Epithelial cell of prostate (primary cell): ENCODE measurements around the gene PLXNB2.

Experiments
- DNase-seq: peaks from one replicate; pipeline ENCODE4 v3.0.0-alpha.2; 2011; ENCODE audit warnings: low read depth, low spot score
- H3K27ac ChIP-seq: fragments of 450-650 bp; 2 replicates; pipeline ENCODE4 v1.5.1; 2017; ENCODE audit warnings: mild to moderate bottlenecking

PLXNB2 gene

GRCh38 chr22:50255607-50256006 lies 51.8 kb downstream of the PLXNB2 start:
- H3K27ac ChIP-seq = no peak overlapping the region
- DNase-seq = no peak

- H3K27ac ChIP-seq = no peak overlapping the region
- no peak for DNase-seq
These were observed 52.3 kb downstream of the PLXNB2 start for GRCh38 chr22:50255099-50255498.

- DNase-seq = no peak
- no peak overlapping the region for H3K27ac ChIP-seq
These were observed 53.5 kb downstream of the PLXNB2 start for GRCh38 chr22:50253941-50254340.

- no peak overlapping the region for H3K27ac ChIP-seq
- no peak for DNase-seq
These were observed 54.2 kb downstream of the PLXNB2 start for GRCh38 chr22:50253046-50253915.

- peak overlapping the region; percentile 32 for H3K27ac ChIP-seq
- no peak for DNase-seq
These were observed 55.1 kb downstream of the PLXNB2 start for GRCh38 chr22:50252082-50253045.

- no peak for DNase-seq
- H3K27ac ChIP-seq = peak overlapping the region; percentile 32
These were observed 55.9 kb downstream of the PLXNB2 start for GRCh38 chr22:50251477-50252081.

GRCh38 chr22:50250555-50251476 lies 56.6 kb downstream of the PLXNB2 start, which contains the start of gene HDAC10:
Gene HDAC10 (minus strand): TSS chr22:50251265. CDS start chr22:50251032, 233 bp downstream.
- no peak for DNase-seq
- peak within 1 kb of the TSS; percentile 32 for H3K27ac ChIP-seq

- H3K27ac ChIP-seq = no peak overlapping the region
- DNase-seq = no peak
These were observed 57.2 kb downstream of the PLXNB2 start for GRCh38 chr22:50250249-50250554.

GRCh38 chr22:50249341-50250248 lies 57.9 kb downstream of the PLXNB2 start:
- H3K27ac ChIP-seq = no peak overlapping the region
- no peak for DNase-seq

- no peak overlapping the region for H3K27ac ChIP-seq
- DNase-seq = no peak
These were observed 59.0 kb downstream of the PLXNB2 start for GRCh38 chr22:50248196-50249081.

- H3K27ac ChIP-seq = no peak overlapping the region
These were observed 59.7 kb downstream of the PLXNB2 start for GRCh38 chr22:50247748-50248147.

GRCh38 chr22:50246242-50247175 lies 60.9 kb downstream of the PLXNB2 start:
- DNase-seq = no peak
- no peak overlapping the region for H3K27ac ChIP-seq

More at GRCh38 chr22:50247748-50248147, 59.7 kb downstream of the PLXNB2 start:
- no peak for DNase-seq

- peak overlapping the region; percentile 86 for H3K27ac ChIP-seq
- no peak for DNase-seq
These were observed 62.0 kb downstream of the PLXNB2 start for GRCh38 chr22:50245214-50246072.

GRCh38 chr22:50244420-50245213 lies 62.8 kb downstream of the PLXNB2 start, which contains the start of gene TUBGCP6:
Gene TUBGCP6 (minus strand): TSS chr22:50245023. CDS start chr22:50244459, 564 bp downstream.
- DNase-seq = peak; percentile 51
- H3K27ac ChIP-seq = peak within 1 kb of the TSS; percentile 86
